Osteoblast (primary cell): ENCODE measurements around the gene PDGFD. TPM values are rescaled to one million over a fixed set of nuclear protein-coding genes. Genes with fewer than 3 reads are reported as not detected.

Experiments
- DNase-seq: peaks from one replicate; pipeline ENCODE4 v3.0.0; 2011; ENCODE audit warnings: low spot score, mixed read lengths; ENCODE audit not compliant: insufficient read length; ENCODE audit errors: missing footprints
- H2AFZ ChIP-seq: 2 replicates; pipeline ENCODE4 v1.6.0; 2011; ENCODE audit warnings: mild to moderate bottlenecking, low read length
- H3K27ac ChIP-seq: 2 replicates; pipeline ENCODE4 v1.5.1; 2011; ENCODE audit warnings: mild to moderate bottlenecking, low read depth, low read length, moderate library complexity
- H3K27me3 ChIP-seq: 2 replicates; pipeline ENCODE4 v1.6.0; 2012; ENCODE audit warnings: mild to moderate bottlenecking, control low read depth, inconsistent platforms, low read length, moderate library complexity; ENCODE audit not compliant: insufficient read depth
- H3K36me3 ChIP-seq: 2 replicates; pipeline ENCODE4 v1.5.1; 2011; ENCODE audit warnings: mild to moderate bottlenecking, low read length, control low read depth, moderate library complexity; ENCODE audit not compliant: insufficient read depth
- H3K4me1 ChIP-seq: 2 replicates; pipeline ENCODE4 v1.5.1; 2011; ENCODE audit warnings: mild to moderate bottlenecking, low read length, control low read depth, moderate library complexity; ENCODE audit not compliant: insufficient read depth
- H3K4me2 ChIP-seq: 2 replicates; pipeline ENCODE4 v1.6.0; 2011; ENCODE audit warnings: mild to moderate bottlenecking, low read length; ENCODE audit not compliant: insufficient read depth
- H3K4me3 ChIP-seq: fragments of 200-600 bp; sonication (generic); 3 replicates; pipeline ENCODE4 v1.5.1; 2012; ENCODE audit warnings: mild to moderate bottlenecking, low read length, inconsistent platforms; ENCODE audit not compliant: insufficient read depth
- H3K79me2 ChIP-seq: 2 replicates; pipeline ENCODE4 v1.6.0; 2012; ENCODE audit warnings: mild to moderate bottlenecking, low read length, control low read depth, inconsistent platforms; ENCODE audit not compliant: insufficient read depth
- H3K9me3 ChIP-seq: 2 replicates; pipeline ENCODE4 v1.5.1; 2011; ENCODE audit warnings: low read depth, low read length, control low read depth
- H4K20me1 ChIP-seq: 2 replicates; pipeline ENCODE4 v1.6.0; 2012; ENCODE audit warnings: mild to moderate bottlenecking, low read length, control low read depth; ENCODE audit not compliant: insufficient read depth
- CTCF ChIP-seq: IDR thresholded peaks from 2 replicates; pipeline ENCODE4 v1.5.1; 2011; ENCODE audit warnings: mild to moderate bottlenecking, low read depth, low read length, moderate library complexity; ENCODE audit errors: extremely low read depth
- total RNA-seq: library from RNA; depleted of rRNA; stranded (reverse); fragments of >200 nt; gene quantifications from 2 replicates; pipeline ENCODE4 v1.2.3, GENCODE V29; 2012

Gene PDGFD
- total RNA-seq, 1 donor, result 4.7 TPM

- Histone ChIP-seq H3K79me2 (no peaks in the 10 kb centered on the region), H3K36me3 (no peaks in the 10 kb centered on the region), H3K27me3 (no peaks in the 10 kb centered on the region), H3K4me3 (no peak overlapping the region), H4K20me1 (no peaks in the 10 kb centered on the region), H3K9me3 (no peaks in the 10 kb centered on the region), H2AFZ (no peak overlapping the region), H3K4me1 (no peaks in the 10 kb centered on the region), H3K4me2 (no peak overlapping the region), H3K27ac (no peak overlapping the region)
- TF ChIP-seq CTCF, result no peak
- no peak for DNase-seq
Observed at GRCh38 chr11:104106136-104106754, 57.7 kb downstream of the PDGFD start.

- Histone ChIP-seq H3K4me1 (no peaks in the 10 kb centered on the region), H3K36me3 (no peaks in the 10 kb centered on the region), H3K27ac (no peak overlapping the region), H3K4me2 (no peak overlapping the region), H2AFZ (no peak overlapping the region), H3K79me2 (no peaks in the 10 kb centered on the region), H3K4me3 (no peak overlapping the region), H3K27me3 (no peaks in the 10 kb centered on the region), H4K20me1 (no peaks in the 10 kb centered on the region), H3K9me3 (no peaks in the 10 kb centered on the region)
- no peak for DNase-seq
- TF ChIP-seq CTCF, result no peak
Observed at GRCh38 chr11:104105155-104105554, 58.8 kb downstream of the PDGFD start.

GRCh38 chr11:104104664-104105063, 59.3 kb downstream of the PDGFD start:
- Histone ChIP-seq H3K36me3 (no peaks in the 10 kb centered on the region), H3K27me3 (no peaks in the 10 kb centered on the region), H3K4me1 (no peaks in the 10 kb centered on the region), H3K79me2 (no peaks in the 10 kb centered on the region), H3K9me3 (no peaks in the 10 kb centered on the region), H4K20me1 (no peaks in the 10 kb centered on the region), H3K4me3 (no peak overlapping the region), H3K27ac (no peak overlapping the region), H2AFZ (no peak overlapping the region), H3K4me2 (no peak overlapping the region)
- TF ChIP-seq CTCF, result no peak
- no peak for DNase-seq

- Histone ChIP-seq H4K20me1 (no peaks in the 10 kb centered on the region), H3K27me3 (no peaks in the 10 kb centered on the region), H3K4me1 (no peaks in the 10 kb centered on the region), H3K9me3 (no peaks in the 10 kb centered on the region), H3K4me2 (no peak overlapping the region), H3K27ac (no peak overlapping the region), H3K4me3 (no peak overlapping the region), H3K36me3 (no peaks in the 10 kb centered on the region), H3K79me2 (no peaks in the 10 kb centered on the region), H2AFZ (no peak overlapping the region)
- DNase-seq, result no peak
- TF ChIP-seq CTCF, result no peak
Observed at GRCh38 chr11:104104201-104104600, 59.7 kb downstream of the PDGFD start.
